Hepatocyte (in vitro differentiated cells): ENCODE data around the gene TRPM2.

Experiments
- CTCF ChIP-seq: fragments of 200-600 bp; sonication (generic); IDR thresholded peaks from 2 replicates; pipeline ENCODE4 v1.5.1; 2016; ENCODE audit warnings: antibody characterized with exemption, mild to moderate bottlenecking; ENCODE audit not compliant: poor library complexity
- EZH2 ChIP-seq: fragments of 200-600 bp; sonication (generic); IDR thresholded peaks from 2 replicates; pipeline ENCODE4 v1.6.1; 2016; ENCODE audit warnings: antibody characterized with exemption, mild to moderate bottlenecking, borderline replicate concordance
- EZH2phosphoT487 ChIP-seq: fragments of 200-600 bp; sonication (generic); IDR thresholded peaks from one replicate; pipeline ENCODE4 v1.6.1; 2018; ENCODE audit warnings: antibody characterized with exemption, mild to moderate bottlenecking, low read depth, moderate library complexity; ENCODE audit not compliant: unreplicated experiment, severe bottlenecking

GRCh38 chr21:44477131-44477530 is 123.7 kb downstream of the TRPM2 start:
- no peak for TF ChIP-seq CTCF
- no peak for TF ChIP-seq EZH2
- TF ChIP-seq EZH2phosphoT487 = no peak
